IMR-90 (cell line): Measurements from ENCODE around the gene SAPCD1. TPM values are rescaled to one million over a fixed set of nuclear protein-coding genes. Genes with fewer than 3 reads are reported as not detected.

ENCODE experiments used
- ATAC-seq: fragments of 200-7000 bp; cut with Tn5 transposase; 2 replicates; pipeline ENCODE4 v1.9.1; 2020; ENCODE audit warnings: low read depth, mild to moderate bottlenecking, moderate library complexity
- BruUV-seq: library from RNA; stranded (reverse); fragments of 400-500 nt; replicated peaks from 2 replicates; lab custom pipeline; 2021; lab: Mats Ljungman, UMichigan
- CTCF ChIA-PET: fragments of 300-600 bp; formaldehyde crosslinking; extraction: SDS; loops from one replicate; lab custom pipeline; 2021; ENCODE audit warnings: antibody characterized with exemption; lab: Yijun Ruan, JAX
- POLR2A ChIA-PET: fragments of 300-600 bp; sonication (Branson Sonifier 250); formaldehyde crosslinking; loops from one replicate; lab custom pipeline; 2022; ENCODE audit warnings: antibody characterized with exemption; ENCODE audit not compliant: unreplicated experiment; lab: Charles Lee
- DNase-seq: peaks from one replicate; pipeline ENCODE4 v3.0.0; 2013
- H2AFZ ChIP-seq: replicated peaks from 2 replicates; pipeline ENCODE3; 2013; ENCODE audit warnings: low read length, mild to moderate bottlenecking; ENCODE audit not compliant: poor library complexity
- H2AK5ac ChIP-seq: 2 replicates; pipeline ENCODE4 v1.6.1; 2013; ENCODE audit warnings: low read depth, low read length, inconsistent platforms
- H2AK9ac ChIP-seq: replicated peaks from 2 replicates; pipeline ENCODE3; 2013; ENCODE audit warnings: mild to moderate bottlenecking, low read depth, low read length, moderate library complexity; ENCODE audit not compliant: poor library complexity
- H2BK120ac ChIP-seq: 2 replicates; pipeline ENCODE4 v1.6.1; 2013; ENCODE audit warnings: low read depth, low read length, inconsistent platforms
- H2BK15ac ChIP-seq: 3 replicates; pipeline ENCODE4 v1.6.1; 2013; ENCODE audit warnings: low read depth, low read length, inconsistent platforms
- H2BK20ac ChIP-seq: 2 replicates; pipeline ENCODE4 v1.6.1; 2013; ENCODE audit warnings: low read depth, mild to moderate bottlenecking, inconsistent platforms, low read length, moderate library complexity
- H2BK5ac ChIP-seq: 2 replicates; pipeline ENCODE4 v1.6.1; 2013; ENCODE audit warnings: mild to moderate bottlenecking, low read depth, low read length, inconsistent platforms; ENCODE audit not compliant: poor library complexity, severe bottlenecking
- H3K14ac ChIP-seq: replicated peaks from 2 replicates; pipeline ENCODE4 v1.6.1; 2013; ENCODE audit warnings: low read depth, low read length, inconsistent platforms
- H3K18ac ChIP-seq: 2 replicates; pipeline ENCODE4 v1.6.1; 2013; ENCODE audit warnings: low read depth, low read length, control low read depth
- H3K23ac ChIP-seq: 2 replicates; pipeline ENCODE4 v1.6.1; 2013; ENCODE audit warnings: low read depth, low read length, inconsistent platforms
- H3K27ac ChIP-seq: 2 replicates; pipeline ENCODE4 v1.5.1; 2013; ENCODE audit warnings: mild to moderate bottlenecking, control low read depth, low read length; ENCODE audit not compliant: insufficient read depth
- H3K27me3 ChIP-seq: 2 replicates; pipeline ENCODE4 v1.6.1; 2013; ENCODE audit warnings: low read length; ENCODE audit not compliant: control insufficient read depth, insufficient read depth
- H3K36me3 ChIP-seq: 2 replicates; pipeline ENCODE4 v1.6.1; 2013; ENCODE audit warnings: low read length, mixed read lengths; ENCODE audit not compliant: control insufficient read depth, insufficient read depth
- H3K4ac ChIP-seq: 2 replicates; pipeline ENCODE4 v1.6.1; 2013; ENCODE audit warnings: low read depth, low read length, inconsistent platforms
- H3K4me1 ChIP-seq: 2 replicates; pipeline ENCODE4 v1.6.1; 2013; ENCODE audit warnings: low read length, mixed read lengths; ENCODE audit not compliant: control insufficient read depth, insufficient read depth
- H3K4me2 ChIP-seq: 2 replicates; pipeline ENCODE4 v1.6.1; 2013; ENCODE audit warnings: low read depth, mild to moderate bottlenecking, control low read depth, low read length, moderate library complexity
- H3K4me3 ChIP-seq: 2 replicates; pipeline ENCODE4 v1.5.1; 2013; ENCODE audit warnings: low read depth, mild to moderate bottlenecking, control low read depth, low read length, moderate library complexity; ENCODE audit not compliant: insufficient read depth
- H3K56ac ChIP-seq: 2 replicates; pipeline ENCODE4 v1.6.1; 2013; ENCODE audit warnings: low read length, inconsistent platforms; ENCODE audit not compliant: insufficient read depth; ENCODE audit errors: extremely low read depth
- H3K79me1 ChIP-seq, 2 experiments: 2 replicates each; pipeline ENCODE4 v1.6.1; 2013; ENCODE audit warnings: low read length in 2 of 2, inconsistent platforms in 1 of 2, low read depth in 1 of 2
- H3K9ac ChIP-seq: 2 replicates; pipeline ENCODE4 v1.6.1; 2013; ENCODE audit warnings: low read depth, low read length, control low read depth
- H3K9me1 ChIP-seq: 2 replicates; pipeline ENCODE4 v1.6.1; 2013; ENCODE audit warnings: low read length, inconsistent platforms; ENCODE audit not compliant: insufficient read depth
- H3K9me3 ChIP-seq: 2 replicates; pipeline ENCODE4 v1.6.1; 2013; ENCODE audit warnings: low read length; ENCODE audit not compliant: control insufficient read depth, insufficient read depth
- H4K20me1 ChIP-seq: 2 replicates; pipeline ENCODE4 v1.6.1; 2013; ENCODE audit warnings: low read length, inconsistent platforms; ENCODE audit not compliant: insufficient read depth
- H4K5ac ChIP-seq: 2 replicates; pipeline ENCODE4 v1.6.1; 2013; ENCODE audit warnings: mild to moderate bottlenecking, low read depth, low read length, control low read depth
- H4K8ac ChIP-seq, 2 experiments: 2 replicates each; pipeline ENCODE4 v1.6.1; 2013; ENCODE audit warnings: low read depth in 2 of 2, low read length in 2 of 2, control low read depth in 1 of 2, inconsistent platforms in 1 of 2
- H4K91ac ChIP-seq: 2 replicates; pipeline ENCODE4 v1.6.1; 2013; ENCODE audit warnings: low read depth, low read length, inconsistent platforms; ENCODE audit not compliant: insufficient read depth
- CEBPB ChIP-seq: IDR thresholded peaks from 2 replicates; pipeline ENCODE4 v1.6.1; 2012; ENCODE audit warnings: low read depth, low read length, improper control_type of control experiment
- MAFK ChIP-seq: IDR thresholded peaks from 2 replicates; pipeline ENCODE4 v1.6.1; 2012; ENCODE audit warnings: low read depth, low read length, improper control_type of control experiment
- MAZ ChIP-seq: IDR thresholded peaks from 2 replicates; pipeline ENCODE4 v1.6.1; 2012; ENCODE audit warnings: low read depth, mild to moderate bottlenecking, low read length, improper control_type of control experiment, moderate library complexity, borderline replicate concordance
- POLR2A ChIP-seq: IDR thresholded peaks from 2 replicates; pipeline ENCODE4 v1.6.1; 2012; ENCODE audit warnings: mild to moderate bottlenecking, low read depth, low read length
- RCOR1 ChIP-seq: IDR thresholded peaks from 2 replicates; pipeline ENCODE4 v1.6.1; 2012; ENCODE audit warnings: mild to moderate bottlenecking, low read length, improper control_type of control experiment; ENCODE audit not compliant: insufficient replicate concordance
- RFX5 ChIP-seq: IDR thresholded peaks from 2 replicates; pipeline ENCODE4 v1.8.0; 2012; ENCODE audit warnings: low read depth, mild to moderate bottlenecking, low read length, moderate library complexity
- SMC3 ChIP-seq: fragments of 150-350 bp; IDR thresholded peaks from 2 replicates; pipeline ENCODE4 v1.6.1; 2016; ENCODE audit warnings: low read depth, mild to moderate bottlenecking, antibody characterized with exemption, low read length, moderate library complexity
- WGBS, 2 experiments: methylation state at CpG; one replicate each; pipeline versions ENCODE4 v1.1.5 to v1.1.7; 2013; ENCODE audit warnings: missing lambda C conversion rate in 2 of 2; ENCODE audit not compliant: insufficient read length in 1 of 2; ENCODE audit errors: extremely low coverage in 2 of 2; 5-methylcytosine and 5-hydroxymethylcytosine counted together
- dilution Hi-C: fragments of 300-500 bp; cut with HindIII; formaldehyde crosslinking; loops from one replicate; pipeline ENCODE4 v1.14.3; 2018; ENCODE audit warnings: low sequenced_read_pairs; ENCODE audit not compliant: unreplicated experiment
- in situ Hi-C: fragments of 300-500 bp; cut with MboI; formaldehyde crosslinking; loops from 3 replicates; pipeline ENCODE4 v1.14.3; 2019; ENCODE audit warnings: low sequenced_read_pairs, inconsistent platforms, mixed read lengths
- intact Hi-C: fragments of 100-400 bp; cut with micrococcal nuclease; formaldehyde crosslinking; loops from 2 replicates; pipeline ENCODE4 v1.10.0; 2022
- polyA plus RNA-seq, 3 experiments: library from polyadenylated mRNA; depleted of rRNA; stranded (reverse); fragments of >200 nt; gene quantifications; 2 replicates each; pipeline ENCODE4 v1.2.3, GENCODE V29; 2012; ENCODE audit warnings: low replicate concordance in 1 of 3
- total RNA-seq: library from RNA; depleted of rRNA; stranded (reverse); fragments of >200 nt; gene quantifications from 2 replicates; pipeline ENCODE4 v1.2.3, GENCODE V29; 2012
- TF ChIP-seq, protein P1 (sequence below): fragments of 150-350 bp; IDR thresholded peaks from 2 replicates; pipeline ENCODE4 v1.6.1; 2017; ENCODE audit warnings: mild to moderate bottlenecking, antibody characterized with exemption, low read length, low read depth

The SAPCD1 gene
- total and polyA plus RNA-seq, 2 of the 4 experiments (the other 2 are of a cell fraction), result 2.3 TPM; not detected in 1

DNA sequence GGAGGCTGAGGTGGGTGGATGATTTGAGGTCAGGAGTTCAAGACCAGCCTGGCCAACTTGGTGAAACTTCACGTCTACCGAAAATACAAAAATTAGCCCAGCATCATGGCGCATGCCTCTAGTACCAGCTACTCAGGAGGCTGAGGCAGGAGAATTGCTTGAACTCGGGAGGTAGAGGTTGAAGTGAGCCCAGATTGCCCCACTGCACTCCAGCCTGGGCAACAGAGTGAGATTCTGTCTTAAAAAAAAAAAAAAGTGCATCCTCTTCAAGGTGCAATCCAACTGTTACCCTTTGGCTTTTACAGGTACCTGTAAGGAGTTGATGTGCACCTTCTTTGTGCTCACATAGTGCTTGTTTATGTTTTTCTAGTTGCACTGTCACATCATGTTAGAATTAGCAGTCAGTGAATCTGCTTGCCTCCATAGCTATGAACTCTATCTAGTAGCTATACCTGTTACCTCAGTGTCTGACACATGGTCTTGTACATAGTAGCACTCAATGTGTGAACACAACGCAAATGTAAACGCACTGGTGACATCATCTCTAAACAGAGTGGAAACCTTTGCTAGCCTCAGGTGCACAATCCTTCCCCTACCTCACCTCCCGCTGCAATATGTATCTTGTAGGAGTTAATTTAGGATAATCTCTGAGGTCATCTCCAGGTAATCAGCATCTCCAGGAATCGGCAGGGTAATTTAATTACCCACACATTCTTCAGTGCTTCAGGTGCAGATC lies 13.0 kb upstream of the SAPCD1 start (continued):
- TF ChIP-seq CEBPB (no peak), POLR2A (no peak)

DNA sequence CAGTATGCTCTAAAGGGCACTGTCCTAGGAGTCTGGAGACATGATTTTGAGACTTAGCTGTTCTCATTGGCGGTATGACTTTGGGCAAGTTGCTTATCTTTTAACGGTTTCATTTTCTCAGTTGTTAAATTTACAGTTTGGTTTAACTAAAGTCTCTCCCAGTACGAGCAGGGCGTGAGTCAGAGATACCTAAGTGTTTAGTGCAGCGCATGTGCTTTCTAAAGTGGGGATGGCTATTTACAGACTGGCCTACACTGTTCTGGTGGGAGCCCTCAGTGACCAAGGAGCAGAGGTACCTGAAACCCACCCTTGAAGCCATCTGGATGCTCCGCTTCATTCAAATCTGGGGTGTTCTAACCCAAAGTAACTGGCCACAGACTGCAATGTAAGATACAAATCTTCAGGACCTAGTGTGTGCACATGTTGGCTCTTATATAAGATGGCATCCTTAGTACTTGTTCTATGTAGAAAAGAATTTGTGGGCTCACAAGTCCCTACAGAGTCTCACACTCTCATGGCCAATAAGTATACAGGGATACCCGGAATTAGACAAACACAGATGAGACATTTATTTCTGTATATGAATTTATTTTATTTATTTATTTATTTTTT lies 11.9 kb upstream of the SAPCD1 start:
- H3K18ac ChIP-seq, result no peak overlapping the region
- intact Hi-C loops, result no loop called here

More for the DNA sequence above, 11.9 kb upstream of the SAPCD1 start:
- no peak overlapping the region for H2AK5ac ChIP-seq
- H4K20me1 ChIP-seq, result peaks cover 3% of the 10 kb centered on the region; the same call in 1 of the 2 replicates
- H2BK120ac ChIP-seq, result no peak overlapping the region
- ChIA-PET POLR2A (no interaction called here), CTCF (interaction anchor here (0.6 to 1.3 kb wide), 2 partner anchors 19 to 20 kb away, joined by 3 read pairs; no protein-coding TSS in a partner anchor)
- dilution Hi-C loops, result no loop called here
- ATAC-seq (no peak), DNase-seq (peak; percentile 66)
- 60% methylated on average over 4 of the region's 7 CpGs; no CpG with 5 or more reads in 1 of the 2 experiments for WGBS, 2 experiments
- no peak overlapping the region for H2BK5ac ChIP-seq
- no peaks in the 10 kb centered on the region for H3K9me3 ChIP-seq
- no peak overlapping the region for H3K56ac ChIP-seq
- TF ChIP-seq MAZ (no peak), POLR2A (no peak), MAFK (no peak), RCOR1 (no peak), RFX5 (no peak), SMC3 (no peak)
- TF ChIP-seq, protein P1, sequence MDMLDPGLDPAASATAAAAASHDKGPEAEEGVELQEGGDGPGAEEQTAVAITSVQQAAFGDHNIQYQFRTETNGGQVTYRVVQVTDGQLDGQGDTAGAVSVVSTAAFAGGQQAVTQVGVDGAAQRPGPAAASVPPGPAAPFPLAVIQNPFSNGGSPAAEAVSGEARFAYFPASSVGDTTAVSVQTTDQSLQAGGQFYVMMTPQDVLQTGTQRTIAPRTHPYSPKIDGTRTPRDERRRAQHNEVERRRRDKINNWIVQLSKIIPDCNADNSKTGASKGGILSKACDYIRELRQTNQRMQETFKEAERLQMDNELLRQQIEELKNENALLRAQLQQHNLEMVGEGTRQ, result no peak
- H4K5ac ChIP-seq, result no peak overlapping the region
- H3K4me1 ChIP-seq, result peaks cover 5% of the 10 kb centered on the region
- in situ Hi-C loops, result no loop called here
- peaks cover 6% of the 10 kb centered on the region for H3K9me1 ChIP-seq
- no peak overlapping the region for H4K8ac ChIP-seq
- no peaks in the 10 kb centered on the region; the same call in 1 of the 2 replicates for H3K36me3 ChIP-seq
- H4K91ac ChIP-seq, result no peak overlapping the region
- no peak overlapping the region for H3K27ac ChIP-seq
- H2BK20ac ChIP-seq, result no peak overlapping the region
- no peak overlapping the region for H3K14ac ChIP-seq
- H3K79me1 ChIP-seq, result 0 out of 4 replicates have a peak, but pooled peaks cover 0 to 12% of the 10 kb centered on the region in 2 experiments
- no peak overlapping the region for H2BK15ac ChIP-seq
- H2AFZ ChIP-seq, result no peak overlapping the region
- no peak overlapping the region for H3K4ac ChIP-seq
- H2AK9ac ChIP-seq, result no peak overlapping the region
- H3K4me2 ChIP-seq, result no peak overlapping the region
- no peak overlapping the region for H3K23ac ChIP-seq
- H3K4me3 ChIP-seq, result no peak overlapping the region
- no TSS peak for BruUV-seq
- no peak overlapping the region for H3K9ac ChIP-seq
- H3K27me3 ChIP-seq, result no peaks in the 10 kb centered on the region
